ENCODE results near the gene FSTL5. TPM values are rescaled to one million over a fixed set of nuclear protein-coding genes. Genes with fewer than 3 reads are reported as not detected.

Gene FSTL5
- total and polyA plus RNA-seq, 4 experiments from 2014 or later = not detected

GRCh38 chr4:161647757-161648156, 516.0 kb downstream of the FSTL5 start:
- H3K4me1 Mint-ChIP-seq = no peaks in the 10 kb centered on the region
- H3K9me3 ChIP-seq (ENCODE audit: control insufficient read depth in 1 of 2, low read length in 2 of 2) = no peaks in the 10 kb centered on the region
- no peak overlapping the region for H3K4me3 ChIP-seq (ENCODE audit: low read length in 2 of 2)
- no peaks in the 10 kb centered on the region for H3K4me1 ChIP-seq (ENCODE audit: insufficient read depth, low read length)
- CTCF ChIA-PET (ENCODE audit: partially characterized antibody) = no interaction called here
- no peak overlapping the region for H3K27ac ChIP-seq (ENCODE audit: low read depth, low read length)
- no peak overlapping the region for H3K27ac Mint-ChIP-seq
- DNase-seq = no peak
- no peaks in the 10 kb centered on the region for H3K36me3 ChIP-seq (ENCODE audit: insufficient read depth, low read length)
- POLR2A ChIA-PET (ENCODE audit: partially characterized antibody) = no interaction called here
- H3K36me3 Mint-ChIP-seq = no peaks in the 10 kb centered on the region
- H3K9me3 Mint-ChIP-seq = peaks cover 0 to 15% (median 4%) of the 10 kb centered on the region in 8 donors
- intact Hi-C loops (cut with micrococcal nuclease) = no loop called here
- H3K27me3 ChIP-seq (ENCODE audit: insufficient read depth, low read length) = no peaks in the 10 kb centered on the region
- H3K27me3 Mint-ChIP-seq = no peaks in the 10 kb centered on the region
- H3K4me3 Mint-ChIP-seq = no peak overlapping the region

- H3K36me3 ChIP-seq (ENCODE audit: insufficient read depth, low read length) = no peaks in the 10 kb centered on the region
- H3K27me3 Mint-ChIP-seq = no peaks in the 10 kb centered on the region
- no peaks in the 10 kb centered on the region for H3K27me3 ChIP-seq (ENCODE audit: insufficient read depth, low read length)
- no peaks in the 10 kb centered on the region for H3K4me1 ChIP-seq (ENCODE audit: insufficient read depth, low read length)
- H3K4me3 ChIP-seq (ENCODE audit: low read length in 2 of 2) = no peak overlapping the region
- ChIA-PET CTCF (ENCODE audit: partially characterized antibody) (no interaction called here), POLR2A (ENCODE audit: partially characterized antibody) (no interaction called here)
- H3K27ac ChIP-seq (ENCODE audit: low read depth, low read length) = no peak overlapping the region
- H3K9me3 ChIP-seq (ENCODE audit: control insufficient read depth in 1 of 2, low read length in 2 of 2) = no peaks in the 10 kb centered on the region
- H3K36me3 Mint-ChIP-seq = no peaks in the 10 kb centered on the region
- H3K4me3 Mint-ChIP-seq = no peak overlapping the region
- intact Hi-C loops (cut with micrococcal nuclease) = no loop called here
- peak overlapping the region in 1 of 7 donors; percentile 54 for H3K27ac Mint-ChIP-seq
- peaks cover 0 to 16% (median 7%) of the 10 kb centered on the region in 8 donors for H3K9me3 Mint-ChIP-seq
- no peak for DNase-seq
- H3K4me1 Mint-ChIP-seq = no peaks in the 10 kb centered on the region
Measured at GRCh38 chr4:161642708-161643107, 521.1 kb downstream of the FSTL5 start.

GRCh38 chr4:161629694-161630441, 533.9 kb downstream of the FSTL5 start:
- Histone ChIP-seq H3K4me3 (ENCODE audit: low read length in 2 of 2) (no peak overlapping the region), H3K9me3 (ENCODE audit: control insufficient read depth in 1 of 2, low read length in 2 of 2) (no peaks in the 10 kb centered on the region), H3K4me1 (ENCODE audit: insufficient read depth, low read length) (no peaks in the 10 kb centered on the region), H3K27ac (ENCODE audit: low read depth, low read length) (no peak overlapping the region), H3K36me3 (ENCODE audit: insufficient read depth, low read length) (no peaks in the 10 kb centered on the region), H3K27me3 (ENCODE audit: insufficient read depth, low read length) (no peaks in the 10 kb centered on the region)
- Mint-ChIP-seq H3K4me3 (no peak overlapping the region), H3K4me1 (no peaks in the 10 kb centered on the region), H3K9me3 (peaks cover 0 to 12% (median 5%) of the 10 kb centered on the region in 8 donors), H3K27me3 (no peaks in the 10 kb centered on the region), H3K36me3 (no peaks in the 10 kb centered on the region), H3K27ac (no peak overlapping the region)
- ChIA-PET POLR2A (ENCODE audit: partially characterized antibody) (no interaction called here), CTCF (ENCODE audit: partially characterized antibody) (no interaction called here)
- DNase-seq = no peak
- intact Hi-C loops (cut with micrococcal nuclease) = no loop called here

GRCh38 chr4:161604516-161605300, 559.1 kb downstream of the FSTL5 start:
- Mint-ChIP-seq H3K27ac (no peak overlapping the region), H3K36me3 (no peaks in the 10 kb centered on the region), H3K4me3 (no peak overlapping the region), H3K9me3 (peaks cover 0 to 6% (median 3%) of the 10 kb centered on the region in 8 donors), H3K27me3 (no peaks in the 10 kb centered on the region), H3K4me1 (no peaks in the 10 kb centered on the region)
- DNase-seq = no peak
- Histone ChIP-seq H3K4me3 (ENCODE audit: low read length in 2 of 2) (no peak overlapping the region), H3K9me3 (ENCODE audit: control insufficient read depth in 1 of 2, low read length in 2 of 2) (no peaks in the 10 kb centered on the region), H3K4me1 (ENCODE audit: insufficient read depth, low read length) (no peaks in the 10 kb centered on the region), H3K27ac (ENCODE audit: low read depth, low read length) (no peak overlapping the region), H3K27me3 (ENCODE audit: insufficient read depth, low read length) (no peaks in the 10 kb centered on the region), H3K36me3 (ENCODE audit: insufficient read depth, low read length) (no peaks in the 10 kb centered on the region)
- intact Hi-C loops (cut with micrococcal nuclease) = no loop called here
- CTCF ChIA-PET (ENCODE audit: partially characterized antibody) = no interaction called here
- POLR2A ChIA-PET (ENCODE audit: partially characterized antibody) = no interaction called here

- intact Hi-C loops (cut with micrococcal nuclease) = no loop called here
- Histone ChIP-seq H3K27me3 (ENCODE audit: insufficient read depth, low read length) (no peaks in the 10 kb centered on the region), H3K27ac (ENCODE audit: low read depth, low read length) (no peak overlapping the region), H3K4me1 (ENCODE audit: insufficient read depth, low read length) (no peaks in the 10 kb centered on the region), H3K36me3 (ENCODE audit: insufficient read depth, low read length) (no peaks in the 10 kb centered on the region), H3K9me3 (ENCODE audit: control insufficient read depth in 1 of 2, low read length in 2 of 2) (no peaks in the 10 kb centered on the region), H3K4me3 (ENCODE audit: low read length in 2 of 2) (no peak overlapping the region)
- Mint-ChIP-seq H3K9me3 (peaks cover 0 to 10% (median 5%) of the 10 kb centered on the region in 8 donors), H3K4me1 (no peaks in the 10 kb centered on the region), H3K27me3 (peaks cover 0 to 1% of the 10 kb centered on the region in 2 donors), H3K4me3 (no peak overlapping the region), H3K27ac (no peak overlapping the region), H3K36me3 (no peaks in the 10 kb centered on the region)
- no peak for DNase-seq
- ChIA-PET CTCF (ENCODE audit: partially characterized antibody) (no interaction called here), POLR2A (ENCODE audit: partially characterized antibody) (no interaction called here)
Measured at GRCh38 chr4:161601011-161601410, 562.8 kb downstream of the FSTL5 start.

GRCh38 chr4:161595230-161595771, 568.5 kb downstream of the FSTL5 start:
- no peaks in the 10 kb centered on the region for H3K27me3 ChIP-seq (ENCODE audit: insufficient read depth, low read length)
- intact Hi-C loops (cut with micrococcal nuclease) = no loop called here
- ChIA-PET POLR2A (ENCODE audit: partially characterized antibody) (no interaction called here), CTCF (ENCODE audit: partially characterized antibody) (no interaction called here)
- no peaks in the 10 kb centered on the region for H3K36me3 ChIP-seq (ENCODE audit: insufficient read depth, low read length)
- H3K27ac Mint-ChIP-seq = no peak overlapping the region
- no peaks in the 10 kb centered on the region for H3K36me3 Mint-ChIP-seq
- peaks cover 0 to 10% (median 6%) of the 10 kb centered on the region in 8 donors for H3K9me3 Mint-ChIP-seq
- DNase-seq = no peak
- H3K4me1 Mint-ChIP-seq = no peaks in the 10 kb centered on the region
- peaks cover 0 to 1% of the 10 kb centered on the region in 2 donors for H3K27me3 Mint-ChIP-seq
- H3K9me3 ChIP-seq (ENCODE audit: control insufficient read depth in 1 of 2, low read length in 2 of 2) = no peaks in the 10 kb centered on the region
- no peak overlapping the region for H3K4me3 ChIP-seq (ENCODE audit: low read length in 2 of 2)
- no peak overlapping the region for H3K27ac ChIP-seq (ENCODE audit: low read depth, low read length)
- H3K4me1 ChIP-seq (ENCODE audit: insufficient read depth, low read length) = no peaks in the 10 kb centered on the region
- no peak overlapping the region for H3K4me3 Mint-ChIP-seq

GRCh38 chr4:161585011-161585410, 578.8 kb downstream of the FSTL5 start:
- Mint-ChIP-seq H3K27me3 (no peaks in the 10 kb centered on the region), H3K4me1 (no peaks in the 10 kb centered on the region), H3K9me3 (peaks cover 0 to 17% (median 6%) of the 10 kb centered on the region in 8 donors), H3K36me3 (no peaks in the 10 kb centered on the region), H3K4me3 (no peak overlapping the region), H3K27ac (no peak overlapping the region)
- Histone ChIP-seq H3K4me1 (ENCODE audit: insufficient read depth, low read length) (no peaks in the 10 kb centered on the region), H3K27ac (ENCODE audit: low read depth, low read length) (no peak overlapping the region), H3K27me3 (ENCODE audit: insufficient read depth, low read length) (no peaks in the 10 kb centered on the region), H3K9me3 (ENCODE audit: control insufficient read depth in 1 of 2, low read length in 2 of 2) (no peaks in the 10 kb centered on the region), H3K4me3 (ENCODE audit: low read length in 2 of 2) (no peak overlapping the region), H3K36me3 (ENCODE audit: insufficient read depth, low read length) (no peaks in the 10 kb centered on the region)
- no peak for DNase-seq
- ChIA-PET CTCF (ENCODE audit: partially characterized antibody) (no interaction called here), POLR2A (ENCODE audit: partially characterized antibody) (no interaction called here)
- intact Hi-C loops (cut with micrococcal nuclease) = no loop called here

Measured in CD4-positive, alpha-beta memory T cell (primary cell).